NCI-H510A treated with DMSO at 0.1 percent for 48 hours (cell line): Measurements from ENCODE around the gene KRTAP5-6.
"Not testable (repeated sequence)": the region's sequence is repeated elsewhere in the genome, so short reads cannot be mapped to it uniquely, and the experiment has no call there.

Source experiments
- DNase-seq: peaks from one replicate; lab custom pipeline; 2025; lab: John Stamatoyannopoulos, UW

Gene KRTAP5-6

GRCh38 chr11:1683904-1684572 lies 13.0 kb upstream of the KRTAP5-6 start:
- DNase-seq = not testable (repeated sequence)

- not testable (repeated sequence) for DNase-seq
These were observed 11.8 kb upstream of the KRTAP5-6 start for GRCh38 chr11:1684886-1685874.

GRCh38 chr11:1686220-1686619 lies 10.8 kb upstream of the KRTAP5-6 start:
- DNase-seq = not testable (repeated sequence)

GRCh38 chr11:1688336-1688947 lies 8.6 kb upstream of the KRTAP5-6 start:
- DNase-seq = not testable (repeated sequence)

DNA sequence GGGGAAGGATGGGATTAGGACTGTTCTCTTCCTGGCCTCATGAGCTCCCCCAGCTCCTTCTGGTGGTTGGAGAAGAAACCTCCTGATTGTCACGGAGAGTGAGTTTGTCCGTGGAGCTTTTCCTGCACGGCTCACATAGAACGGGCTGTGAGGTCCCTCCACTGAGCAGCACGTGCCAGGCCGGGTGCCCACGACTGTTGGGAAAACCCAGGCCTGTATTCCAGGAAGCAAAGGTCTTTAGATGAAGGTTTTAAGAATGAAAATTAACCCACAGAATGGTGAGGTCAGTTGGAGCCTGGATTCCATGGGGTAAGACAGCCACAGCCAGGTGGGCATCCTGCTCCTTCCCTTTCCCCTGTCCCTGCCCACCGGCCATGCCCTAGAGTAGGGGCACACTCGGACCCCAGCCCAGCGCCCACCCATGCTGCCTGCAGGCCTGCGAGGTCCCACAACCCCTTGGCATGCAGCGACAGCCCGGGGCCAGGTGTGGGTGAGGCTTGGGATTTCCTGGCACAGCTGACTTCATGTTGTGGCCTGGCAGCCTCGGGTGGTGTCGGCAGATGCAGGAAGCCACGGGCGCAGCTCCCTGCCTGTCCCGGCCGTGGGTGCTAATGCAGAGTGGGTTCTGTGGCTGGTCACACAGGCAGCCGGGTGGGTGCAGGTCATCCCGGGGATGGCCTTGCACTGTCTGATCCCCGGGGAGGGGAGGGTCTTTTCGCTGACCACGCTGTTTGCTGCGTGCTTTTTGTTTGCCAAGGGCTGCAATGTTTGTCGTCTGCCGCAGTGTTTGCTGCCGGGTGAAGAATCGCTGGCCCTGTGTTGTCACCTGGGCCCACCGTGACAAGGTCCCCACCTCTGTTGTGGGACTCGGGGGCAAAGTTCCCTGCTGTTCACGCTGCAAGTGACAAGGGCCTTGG lies 7.5 kb upstream of the KRTAP5-6 start:
- not testable (repeated sequence) for DNase-seq

GRCh38 chr11:1690167-1691025 lies 6.6 kb upstream of the KRTAP5-6 start:
- DNase-seq = no peak

DNA sequence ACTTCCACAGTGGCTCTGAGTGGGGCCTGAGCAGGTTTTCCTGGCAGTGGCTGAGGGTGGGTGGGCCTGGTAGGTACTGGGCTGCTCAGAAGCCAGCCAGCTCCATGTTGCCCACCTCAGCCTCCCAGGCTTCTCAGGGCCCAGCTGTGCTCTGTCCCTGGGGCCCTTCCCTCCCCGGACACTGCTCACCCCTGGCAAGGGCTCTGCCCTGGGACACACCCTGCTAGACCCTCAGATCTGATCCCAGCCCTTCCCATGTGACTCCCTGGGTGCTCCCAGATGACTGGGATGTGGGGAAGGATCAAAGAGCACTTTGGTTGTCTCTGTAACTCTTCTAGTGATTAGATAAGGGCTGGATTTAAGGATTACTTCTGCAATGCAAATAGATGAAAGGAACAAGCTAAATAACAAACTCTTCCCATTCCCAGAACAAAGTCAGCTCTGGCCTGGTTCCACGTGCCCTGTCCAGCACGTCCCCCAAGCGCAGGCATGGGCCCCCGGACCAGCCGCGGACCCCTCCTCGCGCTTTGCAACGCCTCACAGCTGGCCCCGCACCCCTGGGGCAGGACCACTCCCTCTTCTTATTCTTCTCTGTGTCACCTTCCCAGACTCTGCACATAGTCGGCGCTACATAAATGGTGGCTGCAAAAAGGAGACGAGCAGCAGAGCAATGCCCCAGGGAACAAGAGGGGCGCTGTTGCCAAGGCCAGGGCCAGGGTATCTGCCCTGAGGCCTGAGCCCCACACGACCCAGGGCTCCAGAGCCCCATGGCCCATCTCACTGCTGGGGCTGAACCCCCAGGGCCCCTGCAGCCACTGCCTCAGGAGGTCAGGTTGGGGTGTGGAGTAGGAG lies 5.7 kb upstream of the KRTAP5-6 start:
- no peak for DNase-seq

DNA sequence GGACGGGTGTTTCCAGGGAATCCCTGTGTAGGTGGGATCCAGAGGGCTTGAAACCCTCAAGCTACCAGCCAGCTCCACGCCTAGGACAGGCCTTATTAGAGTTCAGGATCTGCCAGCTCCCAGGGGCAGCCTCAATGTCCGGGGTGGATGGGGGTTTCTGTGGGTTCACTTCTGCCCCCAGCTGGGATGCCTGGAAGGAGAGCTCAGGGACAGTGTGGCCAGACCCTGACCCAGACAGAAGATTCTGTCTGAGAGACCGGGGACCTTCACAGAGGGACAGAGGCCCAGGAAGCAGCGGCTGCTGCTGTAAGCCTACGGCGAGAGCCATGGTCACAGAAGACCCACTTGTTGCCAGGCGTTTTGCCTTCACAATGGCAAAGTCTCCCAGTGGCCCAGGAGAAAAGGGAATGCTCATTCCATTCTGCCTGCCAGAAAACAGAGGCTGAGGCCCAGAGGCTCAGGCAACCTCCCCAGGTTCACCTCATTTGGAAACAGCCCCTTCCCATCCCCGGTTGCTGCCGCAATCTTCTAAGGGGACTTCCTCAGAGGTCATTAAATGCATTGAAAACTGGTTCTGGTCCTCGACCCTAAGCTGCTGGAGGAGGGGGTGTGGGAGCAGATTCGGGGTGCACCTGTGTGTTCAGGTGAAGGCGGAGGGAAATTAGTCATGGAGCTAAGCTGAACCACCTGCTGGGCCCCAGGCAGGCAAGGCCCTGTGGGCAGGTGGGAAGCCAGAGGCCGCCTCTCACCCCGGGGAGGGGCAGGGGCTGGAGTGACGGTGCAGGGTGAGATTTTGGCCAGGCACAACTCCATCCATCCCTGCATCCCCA lies 4.9 kb upstream of the KRTAP5-6 start:
- DNase-seq = no peak

GRCh38 chr11:1692708-1693326 lies 4.2 kb upstream of the KRTAP5-6 start:
- no peak for DNase-seq

- DNase-seq = no peak
These were observed 3.5 kb upstream of the KRTAP5-6 start for GRCh38 chr11:1693327-1694063.

DNA sequence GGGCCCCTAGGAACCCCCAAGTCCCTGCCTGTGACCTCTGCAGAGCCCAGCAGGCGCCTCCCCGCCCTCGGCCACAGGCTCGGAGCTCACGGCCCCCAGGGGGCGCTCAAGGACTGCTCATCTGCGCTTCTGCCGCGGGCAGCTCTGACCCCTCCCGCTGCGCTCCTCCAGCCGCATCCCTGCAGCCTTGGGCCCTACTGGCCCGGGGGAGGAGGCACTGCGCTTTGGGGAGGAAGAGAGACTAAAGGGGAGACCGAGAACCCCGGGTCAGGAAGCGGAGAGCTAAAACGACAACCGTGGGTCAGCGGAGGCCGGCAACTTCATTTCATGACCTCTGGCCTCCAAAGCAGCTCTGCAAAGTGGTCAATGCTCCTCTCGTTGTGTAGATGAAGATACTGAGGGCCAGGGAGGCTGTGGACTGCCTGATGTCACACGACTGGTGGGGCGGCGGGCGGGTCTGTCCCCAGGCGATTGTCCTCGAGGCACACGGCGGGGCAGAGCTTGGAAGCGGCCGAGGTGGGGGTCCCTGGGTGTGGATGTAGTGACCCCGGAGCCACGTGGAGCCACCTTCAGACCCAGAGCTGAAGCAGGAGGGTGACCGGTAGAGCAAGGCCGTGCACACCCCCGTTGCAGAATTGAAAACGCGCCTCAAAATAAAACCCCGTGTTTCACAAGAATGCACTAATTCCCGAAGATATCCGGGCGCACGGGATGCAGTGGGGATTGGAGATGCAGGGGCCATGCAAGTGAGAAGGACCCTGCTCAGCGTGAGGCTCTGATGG lies 2.7 kb upstream of the KRTAP5-6 start:
- peak; percentile 48 for DNase-seq

- no peak for DNase-seq
These were observed 2.0 kb upstream of the KRTAP5-6 start for GRCh38 chr11:1694846-1695547.

GRCh38 chr11:1695548-1696108 lies 1.4 kb upstream of the KRTAP5-6 start:
- DNase-seq = no peak

GRCh38 chr11:1699771-1700170 lies 2.8 kb downstream of the KRTAP5-6 start:
- DNase-seq = no peak

GRCh38 chr11:1701091-1701807 lies 4.3 kb downstream of the KRTAP5-6 start:
- DNase-seq = no peak
